AG09309 (cell line): ENCODE measurements around the gene VAV2.

ENCODE experiments used
- DNase-seq: peaks from one replicate; pipeline ENCODE4 v3.0.0-alpha.2; 2010; ENCODE audit warnings: low read depth
- H3K4me3 ChIP-seq: 2 replicates; pipeline ENCODE4 v1.5.1; 2011; ENCODE audit warnings: mild to moderate bottlenecking, low read depth, low read length, moderate library complexity; ENCODE audit not compliant: control insufficient read depth
- TF ChIP-seq, protein P1 (sequence below): IDR thresholded peaks from 2 replicates; pipeline ENCODE4 v1.5.1; 2011; ENCODE audit warnings: mild to moderate bottlenecking, low read depth, low read length, inconsistent platforms; ENCODE audit not compliant: insufficient read depth, control insufficient read depth; ENCODE audit errors: missing control alignments

The VAV2 gene

GRCh38 chr9:133833388-133834025 lies 158.6 kb downstream of the VAV2 start:
- DNase-seq = no peak
- TF ChIP-seq, protein P1, sequence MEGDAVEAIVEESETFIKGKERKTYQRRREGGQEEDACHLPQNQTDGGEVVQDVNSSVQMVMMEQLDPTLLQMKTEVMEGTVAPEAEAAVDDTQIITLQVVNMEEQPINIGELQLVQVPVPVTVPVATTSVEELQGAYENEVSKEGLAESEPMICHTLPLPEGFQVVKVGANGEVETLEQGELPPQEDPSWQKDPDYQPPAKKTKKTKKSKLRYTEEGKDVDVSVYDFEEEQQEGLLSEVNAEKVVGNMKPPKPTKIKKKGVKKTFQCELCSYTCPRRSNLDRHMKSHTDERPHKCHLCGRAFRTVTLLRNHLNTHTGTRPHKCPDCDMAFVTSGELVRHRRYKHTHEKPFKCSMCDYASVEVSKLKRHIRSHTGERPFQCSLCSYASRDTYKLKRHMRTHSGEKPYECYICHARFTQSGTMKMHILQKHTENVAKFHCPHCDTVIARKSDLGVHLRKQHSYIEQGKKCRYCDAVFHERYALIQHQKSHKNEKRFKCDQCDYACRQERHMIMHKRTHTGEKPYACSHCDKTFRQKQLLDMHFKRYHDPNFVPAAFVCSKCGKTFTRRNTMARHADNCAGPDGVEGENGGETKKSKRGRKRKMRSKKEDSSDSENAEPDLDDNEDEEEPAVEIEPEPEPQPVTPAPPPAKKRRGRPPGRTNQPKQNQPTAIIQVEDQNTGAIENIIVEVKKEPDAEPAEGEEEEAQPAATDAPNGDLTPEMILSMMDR = no peak
- H3K4me3 ChIP-seq = no peak overlapping the region

GRCh38 chr9:133832877-133833276 lies 159.2 kb downstream of the VAV2 start:
- TF ChIP-seq, protein P1 = no peak
- H3K4me3 ChIP-seq = no peak overlapping the region
- DNase-seq = no peak

DNA sequence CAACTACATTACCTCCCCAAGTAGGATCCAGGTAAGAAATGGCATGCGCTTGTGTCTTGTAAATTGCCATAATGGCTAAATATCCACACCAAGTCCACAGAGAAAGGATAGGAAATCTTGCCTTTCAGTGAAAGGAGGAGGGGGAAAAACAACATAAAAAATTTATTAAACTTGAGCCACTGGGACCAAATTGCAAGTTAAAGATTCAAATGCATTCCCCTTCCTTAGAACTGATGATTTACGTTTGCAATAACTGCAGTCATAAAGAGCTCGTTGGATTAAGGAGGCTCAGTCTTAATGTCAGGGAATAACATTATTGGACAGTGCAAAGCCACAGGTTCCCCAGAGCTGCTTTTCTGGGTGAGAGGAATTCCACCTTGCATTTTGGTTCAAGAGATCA lies 161.4 kb downstream of the VAV2 start:
- TF ChIP-seq, protein P1 = no peak
- H3K4me3 ChIP-seq = no peak overlapping the region
- no peak for DNase-seq

DNA sequence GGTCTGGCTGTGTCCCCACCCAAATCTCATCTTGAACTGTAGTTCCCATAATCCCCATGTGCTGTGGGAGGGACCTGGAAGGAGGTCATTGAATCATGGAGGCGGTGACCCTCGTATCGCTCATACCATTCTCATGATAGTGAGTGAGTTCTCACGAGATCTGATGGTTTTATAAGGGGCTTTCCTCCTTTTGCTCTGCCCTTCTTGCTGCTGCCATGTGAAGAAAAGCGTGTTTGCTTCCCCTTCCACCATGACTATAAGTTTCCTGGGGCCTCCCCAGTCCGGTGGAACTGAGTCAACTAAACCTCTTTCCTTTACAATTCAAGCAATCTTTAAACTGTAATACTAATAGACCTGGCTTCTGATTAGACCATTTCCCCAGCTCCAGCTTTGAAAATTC lies 161.8 kb downstream of the VAV2 start:
- DNase-seq = no peak
- TF ChIP-seq, protein P1 = no peak

GRCh38 chr9:133828338-133828997 lies 163.7 kb downstream of the VAV2 start:
- no peak for DNase-seq
- TF ChIP-seq, protein P1 = no peak
- H3K4me3 ChIP-seq = no peak overlapping the region

More for the DNA sequence above, 161.8 kb downstream of the VAV2 start:
- no peak overlapping the region for H3K4me3 ChIP-seq

- TF ChIP-seq, protein P1 = no peak
- no peak for DNase-seq
- H3K4me3 ChIP-seq = no peak overlapping the region
These were observed 165.6 kb downstream of the VAV2 start for GRCh38 chr9:133826289-133827085.
